Measurements from ENCODE around the gene MZT2B.

GRCh38 chr2:130156624-130157004 is 25.4 kb upstream of the MZT2B start:
- TF ChIP-seq, protein P1, sequence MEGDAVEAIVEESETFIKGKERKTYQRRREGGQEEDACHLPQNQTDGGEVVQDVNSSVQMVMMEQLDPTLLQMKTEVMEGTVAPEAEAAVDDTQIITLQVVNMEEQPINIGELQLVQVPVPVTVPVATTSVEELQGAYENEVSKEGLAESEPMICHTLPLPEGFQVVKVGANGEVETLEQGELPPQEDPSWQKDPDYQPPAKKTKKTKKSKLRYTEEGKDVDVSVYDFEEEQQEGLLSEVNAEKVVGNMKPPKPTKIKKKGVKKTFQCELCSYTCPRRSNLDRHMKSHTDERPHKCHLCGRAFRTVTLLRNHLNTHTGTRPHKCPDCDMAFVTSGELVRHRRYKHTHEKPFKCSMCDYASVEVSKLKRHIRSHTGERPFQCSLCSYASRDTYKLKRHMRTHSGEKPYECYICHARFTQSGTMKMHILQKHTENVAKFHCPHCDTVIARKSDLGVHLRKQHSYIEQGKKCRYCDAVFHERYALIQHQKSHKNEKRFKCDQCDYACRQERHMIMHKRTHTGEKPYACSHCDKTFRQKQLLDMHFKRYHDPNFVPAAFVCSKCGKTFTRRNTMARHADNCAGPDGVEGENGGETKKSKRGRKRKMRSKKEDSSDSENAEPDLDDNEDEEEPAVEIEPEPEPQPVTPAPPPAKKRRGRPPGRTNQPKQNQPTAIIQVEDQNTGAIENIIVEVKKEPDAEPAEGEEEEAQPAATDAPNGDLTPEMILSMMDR (conservative IDR thresholded peaks at IDR 0.05; ENCODE audit: low read length), result no peak
- TF ChIP-seq EZH2phosphoT487 (IDR thresholded peaks at IDR 0.05; ENCODE audit: borderline replicate concordance), result no peak
